Neural progenitor cell (in vitro differentiated cells): Measurements from ENCODE around the gene CBX1. TPM values are rescaled to one million over a fixed set of nuclear protein-coding genes. Genes with fewer than 3 reads are reported as not detected.

Experiments used
- DNase-seq: peaks from one replicate; pipeline ENCODE4 v3.0.0-alpha.2; 2016; ENCODE audit warnings: low spot score
- H2AFZ ChIP-seq: fragments of 200-600 bp; sonication (generic); replicated peaks from 2 replicates; pipeline ENCODE4 v1.6.1; 2016; ENCODE audit warnings: antibody characterized with exemption
- H3F3A ChIP-seq: fragments of 200-600 bp; sonication (generic); 2 replicates; pipeline ENCODE4 v1.6.1; 2016; ENCODE audit warnings: antibody characterized with exemption, low read depth
- H3K27ac ChIP-seq: fragments of 200-600 bp; sonication (generic); 2 replicates; pipeline ENCODE4 v1.5.1; 2016; ENCODE audit warnings: mild to moderate bottlenecking
- H3K27me3 ChIP-seq: fragments of 200-600 bp; sonication (generic); 2 replicates; pipeline ENCODE4 v1.6.1; 2016; ENCODE audit warnings: mild to moderate bottlenecking, moderate library complexity
- H3K36me3 ChIP-seq: fragments of 200-600 bp; sonication (generic); 2 replicates; pipeline ENCODE4 v1.5.1; 2016
- H3K4me1 ChIP-seq: fragments of 200-600 bp; sonication (generic); 2 replicates; pipeline ENCODE4 v1.6.1; 2016; ENCODE audit warnings: mixed run types
- H3K4me2 ChIP-seq: fragments of 200-600 bp; sonication (generic); 2 replicates; pipeline ENCODE4 v1.6.1; 2016
- H3K4me3 ChIP-seq: fragments of 200-600 bp; sonication (generic); 2 replicates; pipeline ENCODE4 v1.5.1; 2016
- H3K79me2 ChIP-seq: fragments of 200-600 bp; sonication (generic); 2 replicates; pipeline ENCODE4 v1.6.1; 2016; ENCODE audit warnings: low read depth
- H3K9ac ChIP-seq: fragments of 200-600 bp; sonication (generic); 2 replicates; pipeline ENCODE4 v1.6.1; 2016
- H3K9me3 ChIP-seq: fragments of 200-600 bp; sonication (generic); 2 replicates; pipeline ENCODE4 v1.5.1; 2016; ENCODE audit warnings: low read depth
- H4K20me1 ChIP-seq: fragments of 200-600 bp; sonication (generic); 2 replicates; pipeline ENCODE4 v1.6.1; 2016; ENCODE audit warnings: low read depth
- H3K27ac Mint-ChIP-seq: 3 replicates; pipeline ENCODE4 v1.8.0; 2021; ENCODE audit warnings: mixed read lengths
- H3K27me3 Mint-ChIP-seq: 2 replicates; pipeline ENCODE4 v1.8.0; 2022; ENCODE audit warnings: low read depth, mild to moderate bottlenecking, inconsistent platforms, moderate library complexity, mixed read lengths; ENCODE audit not compliant: insufficient read depth
- H3K36me3 Mint-ChIP-seq: 3 replicates; pipeline ENCODE4 v1.8.0; 2021; ENCODE audit warnings: mixed read lengths
- H3K4me1 Mint-ChIP-seq: 3 replicates; pipeline ENCODE4 v1.8.0; 2021; ENCODE audit warnings: mixed read lengths
- H3K4me3 Mint-ChIP-seq: 3 replicates; pipeline ENCODE4 v1.8.0; 2021; ENCODE audit warnings: mild to moderate bottlenecking, moderate library complexity, mixed read lengths
- H3K9me3 Mint-ChIP-seq: 3 replicates; pipeline ENCODE4 v1.8.0; 2020; ENCODE audit warnings: mixed read lengths
- EZH2 ChIP-seq: fragments of 200-600 bp; sonication (generic); IDR thresholded peaks from 2 replicates; pipeline ENCODE4 v1.6.1; 2017; ENCODE audit warnings: antibody characterized with exemption, mild to moderate bottlenecking, moderate library complexity
- EZH2phosphoT487 ChIP-seq: fragments of 200-600 bp; sonication (generic); IDR thresholded peaks from 2 replicates; pipeline ENCODE4 v1.6.1; 2017; ENCODE audit warnings: antibody characterized with exemption
- total RNA-seq: library from RNA; depleted of rRNA; stranded (reverse); fragments of >200 nt; gene quantifications from 2 replicates; pipeline ENCODE4 v1.2.3, GENCODE V29; 2015; ENCODE audit warnings: low replicate concordance
- TF ChIP-seq, protein P1 (sequence below): fragments of 200-600 bp; sonication (generic); IDR thresholded peaks from 2 replicates; pipeline ENCODE4 v1.5.1; 2017; ENCODE audit warnings: antibody characterized with exemption, mild to moderate bottlenecking

The CBX1 gene
- total RNA-seq, 1 donor from 2014 or later = 208 TPM

DNA sequence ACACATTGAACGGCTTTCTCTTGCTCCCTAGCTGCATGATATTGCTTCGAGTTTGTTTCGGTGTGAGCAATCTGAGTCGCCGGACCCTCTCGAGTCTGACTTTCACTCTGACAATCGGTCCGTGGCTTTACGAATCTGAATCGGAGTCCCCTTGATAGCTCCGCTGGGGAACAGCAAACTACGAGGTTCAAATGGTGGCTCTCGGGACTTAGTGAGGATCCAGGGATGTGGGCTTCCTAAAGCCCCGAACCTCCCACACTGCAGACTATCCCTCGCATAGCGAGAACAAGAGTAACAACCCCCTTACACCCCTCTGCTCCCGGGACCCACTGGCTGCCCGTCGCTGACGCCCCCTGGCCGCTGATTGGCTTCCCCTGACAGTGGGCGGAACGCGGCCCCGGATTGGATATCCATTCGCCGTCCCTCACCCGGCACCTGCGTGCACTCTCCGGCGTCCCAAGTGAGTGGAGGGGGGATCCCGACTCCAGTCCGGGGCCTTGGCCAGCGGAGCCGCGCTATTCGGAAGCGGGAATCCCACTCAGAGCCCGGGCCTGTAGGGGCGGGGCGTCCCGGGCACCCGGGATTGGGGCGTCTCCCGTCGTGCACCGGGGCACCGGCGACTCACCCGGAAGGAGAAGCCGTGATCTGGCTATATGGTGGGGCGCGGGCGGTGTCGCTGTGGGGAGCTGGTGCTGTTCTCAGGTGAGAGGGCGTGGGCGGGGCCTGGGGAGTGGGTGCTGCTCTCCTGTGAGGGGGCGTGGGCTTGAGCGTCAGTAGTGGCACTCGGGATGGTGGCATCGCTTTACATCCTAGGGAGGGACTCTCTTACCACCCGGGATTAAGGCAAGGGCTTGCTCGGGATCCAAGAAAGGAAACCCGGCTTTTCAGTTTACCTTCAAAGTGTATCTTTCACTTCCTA is 6.1 kb upstream of the CBX1 start, which contains the start of gene SNX11:
TSS of gene SNX11 (plus strand) at position 630 of the 919 bp plus-strand sequence. CDS start 4,278 bp downstream, outside the sequence.
- peak; percentile 97 for DNase-seq
- no peaks in the 10 kb centered on the region for H3K9me3 ChIP-seq
- H3K4me2 ChIP-seq = peak within 1 kb of the TSS; percentile 86
- H3K36me3 Mint-ChIP-seq = no peaks in the 10 kb centered on the region
- H3K9me3 Mint-ChIP-seq = peaks cover 2% of the 10 kb centered on the region
- no peaks in the 10 kb centered on the region for H3K27me3 ChIP-seq
- peak within 1 kb of the TSS; percentile 54 for H3K27ac ChIP-seq
- peaks cover 15% of the 10 kb centered on the region for H3K4me1 Mint-ChIP-seq
- peaks cover 44% of the 10 kb centered on the region for H3K79me2 ChIP-seq
- H3K4me3 Mint-ChIP-seq = peak within 1 kb of the TSS; percentile 98
- no peaks in the 10 kb centered on the region for H3K36me3 ChIP-seq
- no peak for TF ChIP-seq EZH2
- no peak for TF ChIP-seq EZH2phosphoT487
- TF ChIP-seq, protein P1, sequence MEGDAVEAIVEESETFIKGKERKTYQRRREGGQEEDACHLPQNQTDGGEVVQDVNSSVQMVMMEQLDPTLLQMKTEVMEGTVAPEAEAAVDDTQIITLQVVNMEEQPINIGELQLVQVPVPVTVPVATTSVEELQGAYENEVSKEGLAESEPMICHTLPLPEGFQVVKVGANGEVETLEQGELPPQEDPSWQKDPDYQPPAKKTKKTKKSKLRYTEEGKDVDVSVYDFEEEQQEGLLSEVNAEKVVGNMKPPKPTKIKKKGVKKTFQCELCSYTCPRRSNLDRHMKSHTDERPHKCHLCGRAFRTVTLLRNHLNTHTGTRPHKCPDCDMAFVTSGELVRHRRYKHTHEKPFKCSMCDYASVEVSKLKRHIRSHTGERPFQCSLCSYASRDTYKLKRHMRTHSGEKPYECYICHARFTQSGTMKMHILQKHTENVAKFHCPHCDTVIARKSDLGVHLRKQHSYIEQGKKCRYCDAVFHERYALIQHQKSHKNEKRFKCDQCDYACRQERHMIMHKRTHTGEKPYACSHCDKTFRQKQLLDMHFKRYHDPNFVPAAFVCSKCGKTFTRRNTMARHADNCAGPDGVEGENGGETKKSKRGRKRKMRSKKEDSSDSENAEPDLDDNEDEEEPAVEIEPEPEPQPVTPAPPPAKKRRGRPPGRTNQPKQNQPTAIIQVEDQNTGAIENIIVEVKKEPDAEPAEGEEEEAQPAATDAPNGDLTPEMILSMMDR = no peak
- peaks cover 7% of the 10 kb centered on the region for H3K4me1 ChIP-seq
- H3K27me3 Mint-ChIP-seq = peaks cover 3% of the 10 kb centered on the region
- H3K27ac Mint-ChIP-seq = peak within 1 kb of the TSS; percentile 80
- H3K9ac ChIP-seq = peak within 1 kb of the TSS; percentile 50
- no peaks in the 10 kb centered on the region for H4K20me1 ChIP-seq
- H3F3A ChIP-seq = peaks cover 34% of the 10 kb centered on the region
- H2AFZ ChIP-seq = peak within 1 kb of the TSS; percentile 95
- peak within 1 kb of the TSS; percentile 59 for H3K4me3 ChIP-seq

DNA sequence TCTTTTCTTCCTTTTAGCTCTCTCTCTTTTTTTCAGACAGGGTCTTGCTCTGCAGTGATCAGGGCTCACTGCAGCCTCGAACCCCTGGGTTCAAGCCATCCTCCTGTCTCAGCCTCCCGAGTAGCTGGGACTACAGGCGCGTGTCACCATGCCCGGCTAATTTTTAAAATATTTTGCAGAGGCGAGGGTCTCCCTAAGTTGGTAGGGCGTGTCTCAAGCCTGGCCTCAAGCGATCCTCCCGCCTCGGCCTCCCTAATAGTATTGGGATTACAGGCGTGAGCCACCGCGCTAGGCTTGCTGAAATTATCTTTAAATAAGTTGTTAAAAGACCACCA is 5.5 kb upstream of the CBX1 start:
- Histone ChIP-seq H3K27ac (no peak overlapping the region), H4K20me1 (no peaks in the 10 kb centered on the region), H3K4me1 (peaks cover 7% of the 10 kb centered on the region), H3K36me3 (no peaks in the 10 kb centered on the region), H3K9me3 (no peaks in the 10 kb centered on the region), H3K4me3 (peak overlapping the region; percentile 59), H3K9ac (no peak overlapping the region), H3K4me2 (peak overlapping the region; percentile 86), H3F3A (peaks cover 35% of the 10 kb centered on the region), H3K27me3 (no peaks in the 10 kb centered on the region), H2AFZ (peak overlapping the region; percentile 95), H3K79me2 (peaks cover 37% of the 10 kb centered on the region)
- H3K9me3 Mint-ChIP-seq = peaks cover 2% of the 10 kb centered on the region
- no peak for DNase-seq
- H3K4me1 Mint-ChIP-seq = peaks cover 18% of the 10 kb centered on the region
- no peak overlapping the region for H3K27ac Mint-ChIP-seq
- peak overlapping the region; percentile 98 for H3K4me3 Mint-ChIP-seq
- no peaks in the 10 kb centered on the region for H3K36me3 Mint-ChIP-seq
- no peak for TF ChIP-seq EZH2
- H3K27me3 Mint-ChIP-seq = no peaks in the 10 kb centered on the region

DNA sequence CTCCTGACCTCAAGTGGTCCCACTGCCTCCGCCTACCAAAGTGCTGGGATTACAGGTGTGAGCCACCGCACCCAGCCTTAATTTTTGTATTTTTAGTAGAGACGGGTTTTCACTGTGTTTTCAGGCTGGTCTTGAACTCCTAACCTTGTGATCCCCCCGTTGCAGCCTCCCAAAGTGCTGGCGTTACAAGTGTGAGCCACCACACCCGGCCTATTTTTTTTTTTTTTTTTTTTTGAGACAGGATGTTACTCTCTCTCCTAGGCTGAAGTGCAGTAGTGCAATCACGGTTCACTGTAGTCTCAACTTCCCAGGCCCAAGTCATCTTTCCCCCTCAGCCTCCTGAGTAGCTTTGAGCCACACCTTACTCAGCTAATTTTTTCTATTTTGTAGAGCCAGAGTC is 3.2 kb upstream of the CBX1 start:
- H3K27me3 Mint-ChIP-seq = no peaks in the 10 kb centered on the region
- no peak overlapping the region for H3K4me3 ChIP-seq

More for the DNA sequence above, 3.2 kb upstream of the CBX1 start:
- Mint-ChIP-seq H3K9me3 (peaks cover 2% of the 10 kb centered on the region), H3K4me3 (peak overlapping the region; percentile 22), H3K4me1 (peaks cover 24% of the 10 kb centered on the region), H3K36me3 (peaks cover 2% of the 10 kb centered on the region), H3K27ac (no peak overlapping the region)
- no peak overlapping the region for H3K9ac ChIP-seq
- H3K27me3 ChIP-seq = no peaks in the 10 kb centered on the region
- H3K9me3 ChIP-seq = no peaks in the 10 kb centered on the region
- H3K4me2 ChIP-seq = no peak overlapping the region
- TF ChIP-seq EZH2phosphoT487 (no peak), EZH2 (no peak)
- TF ChIP-seq, protein P1 = no peak
- peaks cover 8% of the 10 kb centered on the region for H4K20me1 ChIP-seq
- no peaks in the 10 kb centered on the region for H3K36me3 ChIP-seq
- DNase-seq = no peak
- H3K4me1 ChIP-seq = peaks cover 10% of the 10 kb centered on the region
- H3F3A ChIP-seq = peaks cover 51% of the 10 kb centered on the region
- H2AFZ ChIP-seq = no peak overlapping the region
- H3K79me2 ChIP-seq = peaks cover 30% of the 10 kb centered on the region
- no peak overlapping the region for H3K27ac ChIP-seq
